WI38 (cell line): ENCODE data around the gene RAB5B.

Source experiments
- H3K4me3 ChIP-seq: 2 replicates; pipeline ENCODE4 v1.5.1; 2011; ENCODE audit warnings: low read depth, mild to moderate bottlenecking, control low read depth, low read length
- CTCF ChIP-seq: IDR thresholded peaks from 2 replicates; pipeline ENCODE4 v1.5.1; 2012; ENCODE audit warnings: low read depth, mild to moderate bottlenecking, control low read depth, low read length

Gene RAB5B

GRCh38 chr12:56040963-56041551 is 67.2 kb downstream of the RAB5B start:
- no peak for TF ChIP-seq CTCF
- peak overlapping the region; percentile 97 for H3K4me3 ChIP-seq

DNA sequence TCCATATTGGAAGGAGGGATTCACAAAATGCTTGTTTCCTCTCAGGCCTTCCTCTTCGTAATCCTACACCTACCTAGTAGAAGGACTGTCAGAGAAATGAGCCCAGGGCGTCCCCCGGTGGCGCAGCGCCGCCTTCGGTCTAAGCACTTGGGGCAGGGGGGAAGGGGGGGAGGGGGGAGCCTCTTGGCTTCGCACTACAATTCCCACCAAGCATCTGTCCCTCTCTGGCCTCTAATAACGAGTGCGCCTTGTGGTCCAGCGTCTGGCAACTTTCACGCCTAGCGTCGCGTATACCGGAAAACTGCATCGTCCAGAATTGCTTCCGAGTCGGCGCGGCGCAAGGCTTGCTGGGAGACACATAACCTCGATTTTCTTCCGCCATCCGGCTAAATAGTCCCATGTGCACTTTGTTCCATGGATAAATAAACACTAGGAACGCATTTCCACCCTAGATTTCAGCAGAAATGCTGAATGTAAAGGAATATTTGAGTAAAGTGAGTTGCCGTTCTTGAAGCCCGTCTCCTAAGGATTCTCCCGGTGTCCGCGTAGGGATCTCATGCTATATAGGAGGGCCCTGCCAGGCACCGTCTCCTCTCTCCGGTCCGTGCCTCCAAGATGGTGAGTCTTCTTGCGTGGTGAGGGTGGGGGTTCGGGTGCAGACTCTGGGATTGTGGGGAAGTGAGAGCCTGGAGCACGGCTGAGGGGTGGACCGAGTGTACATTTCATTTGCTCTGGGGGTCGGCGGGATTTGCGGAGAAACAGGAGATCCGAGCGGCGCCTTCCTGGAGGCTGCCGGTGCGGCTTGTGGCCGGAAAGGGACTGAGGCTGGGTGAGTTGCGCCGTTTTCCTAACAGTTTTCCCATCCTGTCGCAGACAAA is 67.9 kb downstream of the RAB5B start, which contains the start of gene RPS26:
Gene RPS26 (plus strand): TSS at position 367 of the 878 bp plus-strand sequence. CDS start 249 bp downstream, at position 616.
- peak within 1 kb of the TSS; percentile 97 for H3K4me3 ChIP-seq
- TF ChIP-seq CTCF, result peak; percentile 20; the same call in 1 of the 2 replicates

DNA sequence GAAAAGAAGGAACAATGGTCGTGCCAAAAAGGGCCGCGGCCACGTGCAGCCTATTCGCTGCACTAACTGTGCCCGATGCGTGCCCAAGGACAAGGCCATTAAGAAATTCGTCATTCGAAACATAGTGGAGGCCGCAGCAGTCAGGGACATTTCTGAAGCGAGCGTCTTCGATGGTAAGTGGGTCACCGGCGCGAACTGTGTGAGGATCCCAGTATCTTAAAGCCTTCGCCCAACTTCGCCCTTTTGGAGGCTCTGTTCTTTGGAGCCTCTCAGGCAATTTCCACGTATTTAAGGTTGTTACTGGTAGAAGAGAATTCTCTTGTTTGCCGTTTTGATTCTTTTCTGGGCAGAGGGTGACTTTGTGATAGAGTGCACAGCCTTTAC is 68.5 kb downstream of the RAB5B start:
- peak overlapping the region; percentile 97 for H3K4me3 ChIP-seq

DNA sequence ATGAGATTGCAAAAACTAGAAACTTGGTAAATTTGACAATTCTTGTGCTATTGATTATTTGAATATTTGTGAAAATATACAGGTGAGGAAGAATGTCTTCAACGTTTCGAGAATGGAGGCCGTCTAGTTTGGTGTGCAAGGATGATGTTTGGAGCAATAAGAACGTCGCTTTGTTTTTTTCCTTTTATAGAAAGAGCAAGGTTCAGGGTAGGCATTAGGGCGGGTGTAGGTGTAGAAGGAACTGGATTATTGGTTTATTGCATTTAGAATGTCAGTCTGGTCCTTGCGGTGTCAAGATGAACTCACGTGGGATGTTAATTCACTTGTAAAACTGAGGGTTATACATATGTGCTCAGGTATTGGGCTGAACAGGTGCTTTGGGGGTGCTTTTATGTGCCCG is 69.0 kb downstream of the RAB5B start:
- H3K4me3 ChIP-seq, result peak overlapping the region; percentile 97
- no peak for TF ChIP-seq CTCF
